Middle frontal gyrus (tissue), 1 donor: ENCODE results near the gene TDRD12.
"Not testable (repeated sequence)": the region's sequence is repeated elsewhere in the genome, so short reads cannot be mapped to it uniquely, and the experiment has no call there.

Experiments
- DNase-seq: peaks from one replicate; pipeline ENCODE4 v3.0.0-alpha.2; 2015; ENCODE audit warnings: low spot score; ENCODE audit errors: extremely low spot score

The TDRD12 gene

GRCh38 chr19:32746631-32747196 lies 27.1 kb downstream of the TDRD12 start:
- DNase-seq, result not testable (repeated sequence)

- DNase-seq, result no peak
Measured at GRCh38 chr19:32748497-32748896, 28.9 kb downstream of the TDRD12 start.

DNA sequence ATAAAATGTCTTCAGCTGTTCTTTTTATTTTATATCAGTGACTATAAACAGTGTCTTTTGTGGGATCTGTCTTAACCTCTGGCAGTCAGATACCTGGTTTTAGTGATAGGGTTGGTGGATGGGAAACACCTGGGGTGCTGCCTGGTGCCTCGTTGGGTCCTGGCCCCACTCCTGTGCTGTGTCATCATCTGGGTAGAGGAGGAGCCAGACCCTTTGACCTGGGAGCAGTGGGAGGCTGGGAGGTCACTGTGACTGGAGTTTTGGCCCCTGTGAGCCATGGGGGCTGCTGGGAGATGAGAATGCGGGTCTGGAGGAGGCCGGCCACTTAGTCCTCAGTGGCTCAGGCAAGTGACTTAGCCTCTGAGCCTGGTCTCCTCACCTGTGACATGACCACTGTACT lies 29.4 kb downstream of the TDRD12 start:
- no peak for DNase-seq

- DNase-seq, result no peak
Measured at GRCh38 chr19:32749361-32749760, 29.8 kb downstream of the TDRD12 start.

- DNase-seq, result no peak
Measured at GRCh38 chr19:32750441-32751055, 31.0 kb downstream of the TDRD12 start.

- no peak for DNase-seq
Measured at GRCh38 chr19:32751066-32751465, 31.5 kb downstream of the TDRD12 start.

GRCh38 chr19:32757189-32757588 lies 37.6 kb downstream of the TDRD12 start:
- DNase-seq, result no peak

DNA sequence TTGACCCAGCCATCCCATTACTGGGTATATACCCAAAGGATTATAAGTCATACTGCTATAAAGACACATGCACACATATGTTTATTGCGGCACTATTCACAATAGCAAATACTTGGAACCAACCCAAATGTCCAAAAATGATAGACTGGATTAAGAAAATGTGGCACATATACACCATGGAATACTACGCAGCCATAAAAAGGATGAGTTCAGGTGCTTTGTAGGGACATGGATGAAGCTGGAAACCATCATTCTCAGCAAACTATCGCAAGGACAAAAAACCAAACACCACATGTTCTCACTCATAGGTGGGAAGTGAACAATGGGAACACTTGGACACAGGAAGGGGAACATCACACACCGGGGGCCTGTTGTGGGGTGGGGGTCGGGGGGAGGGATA lies 45.8 kb downstream of the TDRD12 start:
- DNase-seq, result not testable (repeated sequence)

DNA sequence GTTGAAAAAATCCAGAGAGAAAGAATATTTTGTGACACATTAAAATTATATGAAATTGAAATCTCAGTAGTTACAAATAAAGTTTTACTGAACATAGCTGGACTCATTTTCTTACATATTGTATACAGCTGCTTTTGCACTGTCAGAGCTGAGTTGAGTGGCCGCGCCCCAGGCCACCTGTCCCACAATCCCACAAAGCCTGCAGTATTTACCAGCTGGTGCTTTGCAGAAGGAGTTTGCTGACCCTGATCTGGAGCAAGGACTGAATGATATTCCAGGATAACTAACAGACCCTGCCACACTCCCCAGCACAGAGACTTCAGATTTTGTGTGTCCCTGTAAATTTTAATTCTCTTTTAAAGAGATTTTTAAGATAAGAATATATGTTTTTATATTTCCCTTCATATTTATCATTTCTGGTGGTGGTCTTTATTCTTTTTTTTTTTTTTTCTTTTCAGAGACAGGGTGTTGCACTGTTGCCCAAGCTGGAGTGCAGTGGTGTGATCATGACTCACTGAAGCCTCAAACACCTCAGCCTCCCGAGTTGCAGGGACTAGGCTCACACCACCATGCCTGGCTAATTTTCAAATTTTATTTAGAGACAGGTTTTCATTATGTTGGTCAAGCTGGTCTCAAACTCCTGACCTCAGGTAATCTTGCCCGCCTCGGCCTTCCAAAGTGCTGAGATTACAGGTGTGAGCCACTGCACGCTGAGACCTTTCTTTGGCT lies 48.5 kb downstream of the TDRD12 start:
- DNase-seq, result no peak

DNA sequence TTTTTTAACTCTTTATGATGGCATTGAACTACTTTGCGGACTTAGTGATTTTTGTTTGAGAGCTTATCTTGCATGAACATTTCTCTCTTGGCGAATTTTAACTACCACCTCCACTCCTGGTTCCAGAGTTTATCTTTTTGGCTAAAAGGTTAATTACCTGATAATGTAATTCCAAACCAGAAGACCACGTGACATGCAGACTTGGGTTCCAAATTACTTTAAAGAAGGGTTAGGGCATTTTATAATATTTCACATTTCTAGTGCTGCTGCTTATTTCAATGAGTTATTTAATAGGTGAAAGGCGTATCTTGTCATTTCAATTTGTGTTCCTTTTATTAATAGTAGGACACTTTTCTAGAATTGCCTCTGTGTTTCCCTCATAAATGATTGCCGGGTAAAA lies 52.0 kb downstream of the TDRD12 start:
- DNase-seq, result no peak

- DNase-seq, result no peak
Measured at GRCh38 chr19:32773126-32773525, 53.6 kb downstream of the TDRD12 start.

DNA sequence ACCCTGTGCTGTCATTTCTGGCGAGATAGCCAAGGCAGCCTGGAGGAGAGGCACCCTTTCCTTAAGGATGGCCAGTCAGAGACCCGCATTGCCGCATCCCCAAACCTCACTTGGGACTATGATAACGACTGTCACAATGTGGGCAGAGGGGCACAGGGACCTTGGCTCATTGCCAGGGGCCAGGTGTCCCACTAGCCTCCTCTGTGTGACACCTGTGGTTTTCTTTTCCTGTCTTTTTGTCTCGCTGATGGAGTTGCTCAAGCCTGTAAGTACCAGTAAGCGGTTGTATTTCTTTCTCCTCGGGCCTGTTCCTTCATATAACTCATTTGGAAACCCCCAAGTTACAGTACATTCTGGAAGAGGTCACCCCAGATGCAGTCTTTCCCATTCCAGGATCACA lies 59.5 kb downstream of the TDRD12 start:
- no peak for DNase-seq

DNA sequence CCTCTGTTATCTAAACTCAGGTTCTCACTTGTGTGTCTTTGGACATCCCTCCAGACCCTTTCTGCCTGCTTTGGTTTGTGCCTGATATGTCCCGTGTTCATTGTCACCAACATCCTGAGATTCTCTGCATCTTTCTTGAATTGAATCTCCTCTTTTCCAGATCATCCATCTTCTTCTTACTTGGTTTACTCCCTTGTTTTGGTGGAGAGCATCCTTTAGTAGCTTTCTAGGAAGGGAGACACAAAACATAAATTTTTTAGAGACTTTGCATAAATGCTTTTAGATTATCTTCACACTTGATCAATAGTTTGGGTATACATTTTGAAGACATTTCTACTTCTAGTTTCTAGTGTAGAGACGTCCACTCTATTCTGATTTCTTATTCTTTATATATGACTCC lies 61.7 kb downstream of the TDRD12 start:
- no peak for DNase-seq

GRCh38 chr19:32782089-32782488 lies 62.5 kb downstream of the TDRD12 start:
- DNase-seq, result not testable (repeated sequence)

- DNase-seq, result not testable (repeated sequence)
Measured at GRCh38 chr19:32787161-32787813, 67.7 kb downstream of the TDRD12 start.

- DNase-seq, result not testable (repeated sequence)
Measured at GRCh38 chr19:32787895-32788294, 68.3 kb downstream of the TDRD12 start.

DNA sequence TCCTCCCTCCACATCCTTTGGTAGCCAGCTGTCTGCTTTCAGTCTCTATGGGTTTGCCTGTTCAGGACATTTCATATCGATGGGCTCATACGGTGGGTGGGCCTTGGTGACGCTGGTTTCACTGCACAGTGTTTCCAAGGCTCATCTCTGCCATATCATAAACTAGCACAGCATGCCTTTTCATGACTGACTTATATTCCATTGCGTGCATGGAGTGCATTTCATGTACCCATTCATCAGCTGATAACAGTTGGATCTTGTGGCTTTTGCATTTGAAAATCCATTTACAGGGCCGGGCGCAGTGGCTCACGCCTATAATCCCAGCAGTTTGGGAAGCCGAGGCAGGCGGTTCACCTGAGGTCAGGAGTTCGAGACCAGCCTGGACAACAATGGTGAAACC lies 69.9 kb downstream of the TDRD12 start:
- DNase-seq, result no peak

DNA sequence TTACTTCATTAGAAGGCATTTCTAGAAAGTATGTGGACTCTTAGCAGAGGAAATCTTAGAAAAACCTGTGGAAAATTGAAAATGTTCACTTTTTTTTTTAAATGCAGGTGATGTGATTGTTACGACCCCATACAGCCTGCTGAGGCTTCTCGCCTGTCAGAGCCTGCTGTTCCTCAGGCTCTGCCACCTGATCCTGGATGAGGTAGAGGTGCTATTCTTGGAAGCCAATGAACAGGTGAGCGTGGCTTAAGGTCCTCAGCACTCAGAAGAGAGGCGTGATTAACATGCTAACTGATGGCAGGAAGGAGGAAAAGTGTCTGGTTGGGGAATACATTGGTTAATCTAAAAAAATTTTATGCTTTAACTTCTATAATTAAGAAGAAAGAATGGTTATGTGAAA lies 78.6 kb downstream of the TDRD12 start:
- DNase-seq, result no peak

DNA sequence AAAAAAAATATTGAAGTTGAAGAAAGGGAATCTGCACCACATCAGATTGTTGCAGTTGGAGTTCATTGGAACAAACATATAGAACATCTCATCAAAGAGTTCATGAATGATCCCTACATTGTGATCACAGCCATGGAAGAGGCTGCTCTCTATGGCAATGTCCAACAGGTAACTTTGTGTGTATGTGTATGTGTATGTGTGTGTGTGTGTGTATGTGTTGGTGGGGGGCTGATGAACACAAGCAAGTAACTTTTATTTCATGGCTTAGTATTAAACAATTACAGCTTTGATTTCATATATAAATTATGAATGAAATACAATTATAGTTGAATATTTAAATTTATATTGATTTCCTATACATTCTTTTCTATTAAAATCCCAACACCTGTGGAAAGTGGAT lies 80.6 kb downstream of the TDRD12 start:
- DNase-seq, result no peak

- no peak for DNase-seq
Measured at GRCh38 chr19:32800754-32801153, 81.2 kb downstream of the TDRD12 start.

GRCh38 chr19:32802840-32803239 lies 83.3 kb downstream of the TDRD12 start:
- no peak for DNase-seq

DNA sequence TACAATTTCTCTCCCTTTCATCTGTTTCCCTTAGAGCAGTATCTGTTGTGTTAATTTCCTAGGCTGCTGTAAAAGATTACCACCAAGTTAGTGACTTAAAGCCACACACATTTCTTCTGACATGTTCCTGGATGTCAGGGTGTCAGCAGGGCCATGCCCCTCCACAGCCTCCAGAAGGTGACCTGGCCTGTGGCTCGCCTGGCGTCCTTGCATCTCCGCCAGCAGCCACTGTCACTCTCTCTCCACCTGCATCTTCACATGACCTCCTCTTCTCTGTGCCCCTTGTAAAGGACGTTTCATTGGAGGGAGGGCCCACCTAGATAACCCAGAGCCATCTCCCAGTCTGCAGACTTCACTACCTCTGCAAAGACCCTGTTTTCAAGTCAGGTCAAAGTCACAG lies 88.7 kb downstream of the TDRD12 start:
- DNase-seq, result no peak
